Cortex of kidney (tissue), 1 donor: ENCODE data around the gene USP6NL.
"Not testable (repeated sequence)": the region's sequence is repeated elsewhere in the genome, so short reads cannot be mapped to it uniquely, and the experiment has no call there.

Experiments used
- DNase-seq: peaks from one replicate; lab custom pipeline; 2025; lab: John Stamatoyannopoulos, UW

USP6NL gene

GRCh38 chr10:11515596-11516430 is 95.6 kb downstream of the USP6NL start:
- DNase-seq: no peak

- DNase-seq: no peak
These were observed 97.7 kb downstream of the USP6NL start for GRCh38 chr10:11513727-11514126.

- DNase-seq: no peak
These were observed 98.9 kb downstream of the USP6NL start for GRCh38 chr10:11512596-11512995.

DNA sequence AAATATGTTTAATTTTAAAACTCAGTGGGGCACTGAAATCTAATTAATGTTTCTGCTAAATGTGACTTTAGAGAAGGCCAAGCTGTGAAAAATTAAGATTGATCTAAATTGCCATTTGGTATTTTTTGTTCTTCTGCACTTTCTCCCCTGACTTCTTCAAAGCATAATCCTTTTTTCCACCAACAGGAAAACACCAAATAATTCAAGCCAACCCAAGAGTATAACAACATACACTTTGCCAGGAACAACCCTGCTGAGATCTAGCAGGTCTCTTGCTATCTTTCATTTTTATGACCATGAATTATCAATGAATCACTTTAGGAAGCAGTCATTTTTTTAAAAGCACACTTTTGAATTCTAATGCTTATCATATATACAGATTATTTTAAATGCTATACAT is 100.1 kb downstream of the USP6NL start:
- DNase-seq: no peak

DNA sequence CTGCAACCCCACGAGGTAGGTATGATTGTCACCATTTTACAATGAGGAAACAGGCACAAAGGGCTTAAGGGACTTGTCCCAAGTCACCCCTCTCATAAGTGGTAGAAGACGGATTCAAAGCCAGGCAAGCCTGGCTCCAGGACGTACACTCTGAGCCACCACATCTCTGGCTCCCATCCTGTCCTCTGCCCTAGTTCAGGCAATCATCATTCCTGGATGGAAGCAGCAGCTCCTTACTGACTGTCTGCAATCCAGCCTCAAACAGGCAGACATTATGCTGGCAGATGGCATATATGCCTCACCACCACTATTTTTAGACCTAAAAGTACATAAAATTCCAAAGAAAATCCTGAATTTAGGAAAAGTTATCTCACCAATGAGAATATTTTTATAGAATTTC is 100.7 kb downstream of the USP6NL start:
- no peak for DNase-seq

DNA sequence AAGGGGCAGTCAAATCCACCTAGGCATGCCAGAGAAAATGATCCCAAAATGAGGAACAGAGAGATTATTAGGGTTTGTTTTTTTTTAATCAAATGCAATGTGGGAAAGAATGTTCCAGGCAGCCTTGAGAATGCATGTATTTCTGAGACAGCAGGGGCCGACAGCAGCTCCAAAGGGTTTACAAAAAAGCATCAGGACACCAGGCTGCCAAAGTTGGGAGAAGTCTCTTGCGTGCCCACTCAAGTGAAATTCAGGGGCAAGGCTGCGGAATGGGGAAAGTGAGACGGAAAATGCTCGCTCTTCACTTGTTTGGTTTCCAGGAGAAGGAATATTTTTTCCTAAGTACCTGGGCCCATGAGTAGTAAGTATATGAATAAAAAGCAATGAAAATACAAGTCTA is 101.2 kb downstream of the USP6NL start:
- DNase-seq: no peak

GRCh38 chr10:11509036-11509435 is 102.4 kb downstream of the USP6NL start:
- no peak for DNase-seq

- DNase-seq: no peak
These were observed 105.1 kb downstream of the USP6NL start for GRCh38 chr10:11506247-11506789.

DNA sequence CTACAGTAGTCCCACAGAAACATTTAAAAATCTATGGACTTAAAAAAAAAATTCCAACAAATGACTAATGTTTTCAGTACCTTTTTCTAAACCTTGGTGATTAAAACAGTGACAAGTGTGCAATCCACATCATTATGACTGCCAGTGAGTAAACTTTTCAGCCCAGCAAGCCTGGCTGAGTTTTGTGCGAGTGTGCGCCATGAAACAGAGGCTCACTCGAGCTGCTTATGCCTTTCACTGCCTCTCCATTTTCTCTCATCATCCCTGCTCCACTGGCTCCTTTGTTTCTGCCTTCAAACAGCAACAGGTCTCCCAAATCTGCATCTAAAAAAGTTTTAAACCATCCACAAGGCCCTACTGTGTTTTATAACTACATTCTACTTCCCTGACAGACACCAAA is 105.8 kb downstream of the USP6NL start:
- DNase-seq: no peak

DNA sequence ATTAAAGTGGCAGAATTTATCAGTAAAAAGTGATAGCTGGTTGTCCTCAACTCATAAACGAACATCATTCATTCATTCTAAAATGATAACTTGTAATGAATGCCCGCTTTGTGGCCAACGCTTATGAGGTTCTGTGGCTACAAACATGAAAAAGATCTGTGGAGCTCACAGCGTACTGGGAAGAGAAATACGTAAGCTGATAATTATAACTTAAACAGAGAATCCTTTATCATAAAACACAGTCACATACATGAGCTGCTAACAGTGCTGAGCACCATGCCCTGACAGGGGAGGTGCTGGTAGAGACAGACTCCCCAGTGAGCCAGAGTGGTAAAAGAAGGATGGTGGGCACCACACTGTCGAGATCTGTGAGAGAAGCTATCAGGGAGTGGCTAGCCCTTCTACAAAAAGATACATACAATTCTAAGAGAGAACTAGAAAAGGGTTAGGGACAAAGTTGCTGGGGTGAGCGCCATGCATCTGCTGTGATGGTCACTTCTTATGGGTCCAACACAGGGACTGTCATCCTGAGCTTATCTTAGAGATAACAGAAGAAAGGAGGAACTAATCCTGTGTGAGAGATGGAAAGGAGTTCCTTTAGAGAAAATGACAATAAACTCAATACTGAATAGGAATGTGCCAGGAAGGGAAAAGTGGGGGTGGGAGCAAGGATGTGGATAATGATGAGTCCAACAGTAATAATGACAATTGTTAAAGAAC is 106.7 kb downstream of the USP6NL start:
- DNase-seq: no peak

DNA sequence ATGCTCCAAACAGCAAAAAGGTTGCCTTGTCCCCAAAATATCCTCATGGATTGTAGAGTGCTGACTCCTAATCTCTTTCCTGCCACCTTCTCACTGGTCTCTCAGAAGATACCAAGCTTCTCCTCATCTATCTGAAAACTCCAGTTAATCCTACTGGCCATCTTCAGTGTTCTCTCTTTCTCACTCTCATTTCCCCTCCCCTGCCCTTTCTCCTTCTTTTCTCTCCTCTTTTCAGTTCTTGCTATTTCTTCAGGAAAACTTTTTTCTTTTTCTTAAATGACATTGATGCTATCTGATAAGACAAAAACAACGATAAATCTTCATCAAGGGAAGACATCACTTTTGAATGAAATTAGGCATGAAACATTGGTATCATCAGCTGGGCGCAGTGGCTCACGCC is 109.8 kb downstream of the USP6NL start:
- DNase-seq: no peak

GRCh38 chr10:11499425-11500071 is 111.9 kb downstream of the USP6NL start:
- DNase-seq: no peak

- DNase-seq: no peak
These were observed 113.1 kb downstream of the USP6NL start for GRCh38 chr10:11498399-11498798.

DNA sequence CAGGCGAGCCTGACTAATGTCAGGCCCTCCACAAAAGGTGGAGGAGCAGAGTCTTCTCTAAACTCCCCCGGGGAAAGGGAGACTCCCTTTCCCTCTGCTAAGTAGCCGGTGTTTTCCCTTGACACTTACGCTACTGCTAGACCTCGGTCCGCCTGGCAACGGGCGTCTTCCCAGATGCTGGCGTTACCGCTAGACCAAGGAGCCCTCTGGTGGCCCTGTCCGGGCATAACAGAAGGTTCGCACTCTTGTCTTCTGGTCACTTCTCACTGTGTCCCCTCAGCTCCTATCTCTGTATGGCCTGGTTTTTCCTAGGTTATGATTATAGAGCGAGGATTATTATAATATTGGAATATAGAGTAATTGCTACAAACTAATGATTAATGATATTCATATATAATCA is 116.5 kb downstream of the USP6NL start:
- not testable (repeated sequence) for DNase-seq

DNA sequence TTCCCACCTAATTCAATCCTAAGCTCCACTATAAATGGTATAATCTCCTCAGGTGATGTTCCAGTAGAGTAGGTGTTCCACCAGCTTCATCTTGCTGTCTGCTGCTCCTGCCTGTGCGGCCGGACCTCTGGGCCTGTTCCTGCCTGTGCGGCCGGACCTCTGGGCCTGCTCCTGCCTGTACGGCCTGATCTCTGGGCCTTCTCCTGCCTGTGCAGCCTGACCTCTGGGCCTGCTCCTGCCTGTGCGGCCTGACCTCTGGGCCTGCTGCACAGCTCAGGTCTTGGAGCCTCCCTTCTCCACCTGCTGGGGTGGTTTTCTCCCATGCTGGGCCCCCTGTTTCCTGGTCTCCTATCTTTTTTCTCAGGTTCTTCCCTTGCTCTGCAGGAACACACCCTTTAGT is 117.8 kb downstream of the USP6NL start:
- no peak for DNase-seq

DNA sequence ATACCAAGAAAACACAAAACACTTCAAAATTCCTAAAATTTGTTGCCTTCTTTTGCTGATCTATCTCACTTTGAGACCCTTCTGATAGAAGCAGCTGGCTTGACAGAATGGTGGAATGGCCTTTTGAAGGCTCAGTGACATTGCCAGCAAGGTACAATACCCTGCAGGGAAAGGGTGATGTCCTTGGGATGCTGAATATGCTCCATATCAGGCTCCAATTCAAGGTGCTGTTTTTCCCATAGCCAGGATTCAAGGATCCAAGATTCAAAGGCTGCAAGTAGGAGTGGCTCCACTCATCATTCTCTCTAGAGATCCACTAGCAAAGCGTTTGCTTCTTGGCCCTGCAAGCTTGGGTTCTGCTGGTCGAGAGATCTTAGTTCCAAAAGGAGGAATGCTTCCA is 120.4 kb downstream of the USP6NL start:
- DNase-seq: no peak

DNA sequence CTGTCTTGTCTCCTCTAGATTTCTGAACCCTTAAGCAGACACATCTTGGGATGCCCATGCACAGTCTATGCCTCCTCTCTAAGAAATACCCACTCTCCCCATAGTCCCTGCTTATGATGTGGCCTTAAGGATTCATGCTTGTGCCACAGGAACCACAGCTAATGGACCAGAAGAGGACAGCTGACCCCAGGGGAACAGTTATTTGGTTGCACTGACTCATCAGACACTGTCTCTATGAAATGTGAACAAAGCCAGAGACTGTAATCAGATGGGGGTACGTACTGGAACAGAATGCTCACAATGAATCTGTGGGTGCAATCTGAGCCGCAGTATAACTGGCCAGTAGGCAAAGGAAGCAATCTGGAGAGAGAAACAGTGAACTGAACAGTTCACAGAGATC is 121.9 kb downstream of the USP6NL start:
- DNase-seq: no peak

GRCh38 chr10:11488126-11488525 is 123.3 kb downstream of the USP6NL start:
- no peak for DNase-seq

- DNase-seq: no peak
These were observed 128.0 kb downstream of the USP6NL start for GRCh38 chr10:11483201-11484148.

DNA sequence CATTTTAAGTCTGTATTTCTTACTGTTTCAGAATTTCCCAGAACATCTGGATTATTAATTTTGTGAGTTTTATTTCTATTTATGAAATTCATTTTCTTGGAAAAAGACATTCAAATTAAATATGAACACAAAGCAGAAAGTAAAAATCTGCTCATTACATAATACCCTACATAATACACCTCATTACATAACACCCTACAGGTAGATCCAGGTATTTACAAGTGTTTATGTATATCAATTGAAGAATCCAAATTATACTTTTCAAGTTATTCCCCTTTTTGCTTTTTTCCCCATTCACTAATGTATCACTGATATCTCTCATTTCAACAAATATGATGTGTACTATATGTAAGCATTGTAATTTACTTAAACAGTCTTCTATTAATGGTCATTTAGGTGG is 129.1 kb downstream of the USP6NL start:
- DNase-seq: no peak

DNA sequence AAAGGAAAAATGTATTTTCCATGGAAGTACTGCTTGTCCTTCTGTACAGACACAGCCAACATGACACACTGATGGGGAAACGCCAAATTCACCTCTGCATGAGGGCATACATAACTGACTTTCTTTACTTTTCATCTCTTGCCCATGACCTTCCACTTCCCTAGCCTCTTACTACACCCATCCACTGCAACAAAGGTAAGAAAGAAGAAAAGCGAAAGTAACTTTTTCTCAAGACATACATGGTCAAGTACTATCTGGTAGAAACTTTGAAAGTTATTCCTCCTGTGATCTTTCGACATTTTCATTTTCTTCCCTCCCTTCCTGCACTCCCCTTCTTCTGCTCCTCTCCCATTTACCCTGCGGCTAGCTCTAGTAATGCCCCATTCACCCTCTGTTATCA is 130.8 kb downstream of the USP6NL start:
- no peak for DNase-seq

- DNase-seq: no peak
These were observed 132.2 kb downstream of the USP6NL start for GRCh38 chr10:11479300-11479699.
